GM19397 (cell line): ENCODE data around the gene CACNA1C.
"Not testable (repeated sequence)": the region's sequence is repeated elsewhere in the genome, so short reads cannot be mapped to it uniquely, and the experiment has no call there.

Experiments
- ATAC-seq: cut with Tn5 transposase; IDR thresholded peaks from one replicate; pipeline ENCODE4 v1.9.1; 2021; ENCODE audit warnings: mild to moderate bottlenecking, moderate library complexity; ENCODE audit not compliant: unreplicated experiment

CACNA1C gene

GRCh38 chr12:2742037-2742436 is 689.2 kb downstream of the CACNA1C start:
- ATAC-seq: not testable (repeated sequence)

DNA sequence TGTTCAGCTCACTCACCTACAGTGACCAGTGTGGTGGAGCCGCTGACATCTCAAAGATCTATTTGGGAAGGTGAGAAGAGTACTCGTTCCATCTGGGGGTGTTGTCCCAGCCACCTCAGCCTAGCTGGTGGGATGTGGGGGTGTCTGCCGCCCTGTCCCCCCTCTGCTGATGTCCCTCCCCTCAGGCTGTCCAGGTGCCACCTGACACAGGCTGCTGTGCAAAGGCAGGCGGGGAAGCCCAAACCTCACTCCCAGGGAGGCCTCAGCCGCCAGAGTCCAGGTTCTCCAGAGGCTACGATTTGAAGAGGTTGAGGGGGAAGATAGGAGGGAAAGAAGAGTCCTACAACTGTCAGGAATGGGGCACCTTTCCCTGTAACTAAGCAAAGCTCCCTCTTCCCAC is 690.7 kb downstream of the CACNA1C start:
- no peak for ATAC-seq

DNA sequence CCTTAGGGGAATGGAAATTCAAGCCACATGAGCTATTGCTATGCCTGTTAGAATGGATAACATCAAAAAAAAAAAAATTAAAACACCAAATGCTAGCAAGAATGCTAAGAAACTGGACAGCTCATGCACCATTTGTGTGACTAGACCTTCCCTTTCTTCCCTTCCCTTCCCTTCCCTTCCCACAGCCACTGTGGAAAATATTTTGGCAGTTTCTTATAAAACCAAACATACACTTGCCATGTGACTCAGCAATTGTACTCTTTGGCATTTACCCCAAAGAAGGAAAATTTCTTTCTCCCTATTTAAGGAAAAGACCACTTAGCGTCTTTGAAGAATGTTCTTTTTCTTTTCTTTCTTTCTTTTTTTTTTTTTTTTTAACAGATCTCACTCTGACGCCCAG is 692.9 kb downstream of the CACNA1C start:
- ATAC-seq: no peak
